Stimulated activated CD8-positive, alpha-beta memory T cell treated with anti-CD3 and anti-CD28 coated beads, Interleukin-2, amount 100 ng/mL, for 48 hours (primary cell): ENCODE data around the gene GOLIM4.
A peak's percentile ranks its signal among the peaks of the same experiment; 100 is the strongest.
"Not testable (repeated sequence)": the region's sequence is repeated elsewhere in the genome, so short reads cannot be mapped to it uniquely, and the experiment has no call there.

ENCODE experiments used
- DNase-seq, 2 donors: peaks; one replicate each; pipeline ENCODE4 v3.0.0-alpha.2; 2020; ENCODE audit warnings: low read depth in 2 of 2

The GOLIM4 gene, protein sequence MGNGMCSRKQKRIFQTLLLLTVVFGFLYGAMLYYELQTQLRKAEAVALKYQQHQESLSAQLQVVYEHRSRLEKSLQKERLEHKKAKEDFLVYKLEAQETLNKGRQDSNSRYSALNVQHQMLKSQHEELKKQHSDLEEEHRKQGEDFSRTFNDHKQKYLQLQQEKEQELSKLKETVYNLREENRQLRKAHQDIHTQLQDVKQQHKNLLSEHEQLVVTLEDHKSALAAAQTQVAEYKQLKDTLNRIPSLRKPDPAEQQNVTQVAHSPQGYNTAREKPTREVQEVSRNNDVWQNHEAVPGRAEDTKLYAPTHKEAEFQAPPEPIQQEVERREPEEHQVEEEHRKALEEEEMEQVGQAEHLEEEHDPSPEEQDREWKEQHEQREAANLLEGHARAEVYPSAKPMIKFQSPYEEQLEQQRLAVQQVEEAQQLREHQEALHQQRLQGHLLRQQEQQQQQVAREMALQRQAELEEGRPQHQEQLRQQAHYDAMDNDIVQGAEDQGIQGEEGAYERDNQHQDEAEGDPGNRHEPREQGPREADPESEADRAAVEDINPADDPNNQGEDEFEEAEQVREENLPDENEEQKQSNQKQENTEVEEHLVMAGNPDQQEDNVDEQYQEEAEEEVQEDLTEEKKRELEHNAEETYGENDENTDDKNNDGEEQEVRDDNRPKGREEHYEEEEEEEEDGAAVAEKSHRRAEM

DNA sequence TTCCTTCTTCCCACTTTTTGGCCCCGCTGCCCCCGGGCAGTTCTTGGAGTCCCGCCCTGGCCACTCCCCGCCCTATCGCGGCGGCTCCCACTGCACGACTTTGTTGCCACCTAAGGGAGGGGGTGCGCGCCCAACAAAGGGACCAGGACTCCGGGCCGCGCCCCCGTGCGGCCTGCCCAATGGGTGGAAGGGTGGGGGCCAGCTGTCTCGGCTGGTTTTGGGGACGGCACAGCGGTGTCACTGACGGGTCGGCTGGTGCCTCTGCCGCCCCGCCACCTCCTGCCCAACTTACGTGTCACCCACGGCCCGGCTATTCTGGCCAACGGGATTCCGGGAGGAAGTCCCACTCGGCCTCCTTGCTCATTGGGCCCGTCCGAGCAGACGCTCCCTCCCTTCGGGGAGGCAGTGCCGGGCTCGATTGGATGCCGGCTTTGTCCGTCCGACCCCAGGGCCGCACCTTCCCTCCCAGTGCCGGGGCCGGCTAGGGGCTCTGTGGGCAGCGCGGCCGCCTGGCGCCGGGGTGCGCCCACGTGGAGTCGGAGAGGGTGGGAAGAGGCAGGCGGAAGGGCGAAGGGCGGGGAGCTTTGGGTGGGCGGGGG is at the start of gene GOLIM4:
GOLIM4 (minus strand) TSS at position 314 of the 599 bp plus-strand sequence. CDS start 639 bp downstream, outside the sequence.
- DNase-seq = peak; percentile 51 to 68

DNA sequence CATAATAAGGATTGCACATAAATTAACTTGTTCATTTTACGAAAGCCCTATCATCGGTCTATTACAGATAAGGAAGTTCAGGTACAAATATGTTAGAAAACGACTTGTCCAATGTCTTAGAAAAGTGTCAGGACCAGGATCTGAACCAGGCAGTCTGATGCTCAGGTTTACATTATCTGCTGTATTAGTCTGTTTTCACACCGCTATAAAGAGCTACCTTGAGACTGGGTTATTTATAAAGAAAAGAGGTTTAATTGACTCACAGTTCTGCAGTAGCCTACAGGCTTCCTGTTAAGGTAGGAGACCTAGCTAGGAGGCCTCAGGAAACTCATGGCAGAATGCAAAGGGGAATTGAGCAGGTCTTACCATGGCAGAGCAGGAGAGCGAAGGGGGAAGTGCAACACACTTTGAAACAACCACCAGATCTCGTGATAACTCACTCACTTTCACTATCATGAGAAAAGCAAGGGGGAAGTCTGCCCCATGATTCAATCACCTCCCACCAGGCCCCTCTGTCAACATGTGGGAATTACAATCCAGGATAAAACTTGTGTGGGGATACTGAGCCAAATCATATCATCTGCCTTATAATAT is 45.8 kb upstream of the GOLIM4 start:
- DNase-seq = no peak

DNA sequence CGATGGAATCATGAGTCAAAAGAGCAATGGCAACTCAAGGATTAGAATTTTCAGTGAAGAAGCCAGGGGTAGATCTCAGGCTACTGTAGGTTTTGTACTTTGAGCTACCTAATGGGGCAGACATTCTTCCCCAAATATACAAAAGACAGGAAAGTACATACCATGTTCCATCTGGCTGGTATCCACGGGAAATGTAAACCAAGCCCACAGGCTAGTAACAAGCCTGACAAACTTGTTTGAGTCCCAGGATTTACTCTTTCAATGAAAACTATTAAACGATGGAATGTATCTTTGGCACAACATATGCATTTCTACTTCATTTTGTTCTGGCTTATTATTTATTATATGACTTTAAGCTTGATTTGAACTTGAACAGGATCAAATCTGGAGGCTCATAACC is 44.2 kb upstream of the GOLIM4 start:
- no peak for DNase-seq

DNA sequence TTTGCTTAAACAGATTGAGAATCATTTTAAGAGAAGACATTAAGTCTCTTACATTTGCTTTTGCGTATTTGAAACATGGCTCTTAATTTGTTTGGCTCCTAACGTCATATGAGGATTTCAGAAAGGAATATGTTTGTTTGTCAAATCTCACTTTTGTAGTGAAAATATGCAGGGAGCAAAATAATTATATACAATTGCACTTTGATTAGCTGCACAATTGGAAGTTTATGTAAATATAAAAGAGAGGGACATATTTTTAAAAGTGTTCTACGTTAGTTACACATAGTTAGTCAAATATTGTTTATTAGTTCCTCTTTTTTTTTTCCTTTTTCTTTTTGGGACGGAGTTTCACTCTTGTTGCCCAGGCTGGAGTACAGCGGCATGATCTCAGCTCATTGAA is 42.7 kb upstream of the GOLIM4 start:
- DNase-seq = no peak

DNA sequence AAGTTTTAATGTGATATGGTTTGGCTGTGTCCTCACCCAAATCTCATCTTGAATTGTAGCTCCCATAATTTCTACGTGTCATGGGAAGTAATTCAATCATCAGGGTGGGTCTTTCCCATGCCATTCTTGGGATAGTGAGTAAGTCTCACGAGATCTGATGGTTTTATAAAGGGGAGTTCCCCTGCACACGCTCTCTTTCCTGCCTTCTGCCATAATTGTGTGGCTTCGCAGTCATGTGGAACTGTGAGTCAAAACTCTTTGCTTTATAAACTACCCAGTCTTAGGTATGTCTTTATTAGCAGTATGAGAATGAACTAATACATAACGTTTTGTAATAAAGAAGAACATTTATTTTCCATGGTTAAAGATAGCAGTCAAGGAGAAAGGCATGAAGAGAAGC is 39.2 kb upstream of the GOLIM4 start:
- no peak for DNase-seq

DNA sequence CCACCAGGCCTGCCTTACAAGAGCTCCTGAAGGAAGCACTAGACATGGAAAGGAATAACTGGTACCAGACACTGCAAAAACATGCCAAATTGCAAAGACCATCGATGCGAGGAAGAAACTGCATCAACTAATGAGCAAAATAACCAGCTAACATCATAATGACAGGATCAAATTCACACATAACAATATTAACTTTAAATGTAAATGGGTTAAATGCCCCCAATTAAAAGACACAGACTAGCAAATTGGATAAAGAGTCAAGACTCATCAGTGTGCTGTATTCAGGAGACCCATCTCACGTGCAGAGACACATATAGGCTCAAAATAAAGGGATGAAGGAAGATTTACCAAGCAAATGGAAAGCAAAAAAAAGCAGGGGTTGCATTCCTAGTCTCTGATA is 34.5 kb upstream of the GOLIM4 start:
- DNase-seq = not testable (repeated sequence)

DNA sequence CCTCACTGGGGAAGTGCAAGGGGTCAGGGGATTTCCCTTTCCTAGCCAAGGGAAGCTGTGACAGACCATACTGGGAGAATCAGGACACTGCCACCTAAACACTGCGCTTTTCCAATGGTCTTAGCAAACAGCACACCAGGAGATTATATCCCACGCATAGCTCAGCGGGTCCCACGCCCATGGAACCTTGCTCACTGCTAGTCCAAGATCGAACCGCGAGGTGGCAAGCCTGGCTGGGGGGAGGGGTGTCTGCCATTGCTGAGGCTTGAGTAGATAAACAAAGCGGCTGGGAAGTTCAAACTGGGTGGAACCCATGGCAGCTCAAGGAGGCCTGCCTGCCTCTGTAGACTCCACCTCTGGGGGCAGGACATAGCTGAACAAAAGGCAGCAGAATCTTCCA is 32.7 kb upstream of the GOLIM4 start:
- not testable (repeated sequence) for DNase-seq

DNA sequence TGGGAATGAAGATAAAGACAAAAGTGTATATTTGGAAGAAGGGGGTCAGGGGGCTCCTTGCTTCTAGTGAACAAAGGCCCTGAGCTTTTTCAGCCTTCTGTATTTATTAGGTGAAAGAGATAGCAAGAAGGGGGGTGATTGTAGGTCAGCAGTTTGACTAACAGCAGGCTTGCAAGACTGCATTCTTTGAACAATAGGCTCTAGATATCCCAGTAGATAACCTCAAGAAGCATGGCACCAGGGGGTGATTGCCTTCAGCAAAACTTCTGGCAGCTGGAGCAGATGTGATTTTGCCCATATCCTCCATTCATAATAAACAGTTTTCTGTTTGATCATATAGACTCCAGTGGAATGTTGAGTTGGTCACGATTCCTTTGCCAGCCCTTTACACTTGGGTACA is 31.7 kb upstream of the GOLIM4 start:
- DNase-seq = no peak

DNA sequence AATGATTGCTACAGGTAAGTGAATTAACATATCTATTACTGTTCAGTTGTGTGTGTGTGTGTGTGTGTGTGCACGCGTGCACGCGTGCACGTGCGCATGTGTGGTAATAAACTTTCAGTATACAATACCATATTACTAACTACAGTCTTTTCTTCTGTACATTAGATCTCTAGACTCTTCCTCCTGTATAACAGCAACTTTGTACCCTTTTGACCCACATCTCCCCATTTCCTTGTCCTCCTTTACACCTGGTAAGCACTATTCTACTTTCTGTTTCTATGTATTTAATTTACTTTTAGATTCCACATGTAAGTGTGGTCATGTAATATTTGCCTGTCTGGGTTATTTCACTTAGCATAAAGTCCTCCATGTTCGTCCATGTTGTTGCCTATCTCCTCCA is 29.1 kb upstream of the GOLIM4 start:
- no peak for DNase-seq

DNA sequence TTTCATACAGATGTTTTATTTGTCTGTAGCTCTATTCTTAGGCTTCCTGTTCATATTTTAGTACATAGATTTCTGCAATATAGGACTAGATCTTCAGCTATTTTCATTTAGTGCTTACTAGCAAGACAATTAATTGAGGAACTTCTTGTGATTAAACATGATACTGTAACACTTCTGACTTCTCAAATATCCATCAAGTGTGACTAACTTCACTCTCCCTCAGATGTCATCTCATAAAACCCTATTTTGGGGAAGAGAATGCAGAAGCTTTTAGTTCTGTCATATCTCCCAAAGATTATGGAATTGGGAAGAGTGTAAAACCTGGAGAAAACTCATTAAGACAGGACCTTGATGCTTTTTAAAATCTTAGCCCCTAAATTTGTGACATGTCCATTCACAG is 28.6 kb upstream of the GOLIM4 start:
- DNase-seq = no peak

DNA sequence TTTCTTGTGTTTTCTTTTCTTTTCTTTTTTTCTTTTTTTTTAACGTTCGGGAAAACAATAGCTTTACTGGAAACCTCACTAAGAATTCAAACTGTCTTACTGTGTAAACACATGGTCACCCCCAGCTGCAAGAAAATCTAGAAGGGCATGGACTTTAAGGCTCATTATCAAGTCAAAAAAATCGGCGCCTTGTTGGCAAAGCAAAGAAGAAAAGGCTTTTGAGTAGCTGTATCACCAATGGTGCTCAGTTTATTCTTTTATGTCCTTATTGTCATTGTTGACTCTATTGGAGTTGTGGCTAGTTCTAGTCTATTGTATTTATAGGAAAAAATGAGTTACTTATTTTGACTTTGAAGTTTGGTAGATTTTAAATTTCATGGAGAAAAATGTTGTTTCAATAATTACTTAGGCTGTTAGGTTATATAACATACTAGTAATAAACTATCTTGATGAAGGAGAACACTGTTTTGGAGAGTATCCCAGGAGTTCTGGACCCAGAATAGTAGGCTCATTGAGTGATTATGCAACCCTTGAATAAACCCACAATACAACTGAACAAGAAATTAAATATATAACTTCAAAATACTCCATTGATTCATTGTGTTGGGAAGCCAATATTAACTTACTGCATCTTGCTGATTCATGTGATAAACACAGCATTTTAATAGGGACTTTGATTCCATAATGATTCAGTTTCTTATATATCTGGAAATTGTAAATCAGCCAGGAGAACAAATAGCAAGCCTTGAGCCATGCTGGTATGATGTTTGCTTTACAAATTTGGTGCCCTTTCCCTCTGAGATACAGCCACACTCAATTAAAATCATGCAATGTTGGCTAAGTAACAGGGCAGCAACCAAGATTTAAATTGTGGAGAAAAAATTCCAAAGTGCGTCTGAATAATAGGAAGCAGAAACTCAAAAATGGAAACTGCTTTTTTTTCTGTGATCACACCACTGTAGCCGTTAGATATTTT is 27.8 kb upstream of the GOLIM4 start:
- DNase-seq = no peak

DNA sequence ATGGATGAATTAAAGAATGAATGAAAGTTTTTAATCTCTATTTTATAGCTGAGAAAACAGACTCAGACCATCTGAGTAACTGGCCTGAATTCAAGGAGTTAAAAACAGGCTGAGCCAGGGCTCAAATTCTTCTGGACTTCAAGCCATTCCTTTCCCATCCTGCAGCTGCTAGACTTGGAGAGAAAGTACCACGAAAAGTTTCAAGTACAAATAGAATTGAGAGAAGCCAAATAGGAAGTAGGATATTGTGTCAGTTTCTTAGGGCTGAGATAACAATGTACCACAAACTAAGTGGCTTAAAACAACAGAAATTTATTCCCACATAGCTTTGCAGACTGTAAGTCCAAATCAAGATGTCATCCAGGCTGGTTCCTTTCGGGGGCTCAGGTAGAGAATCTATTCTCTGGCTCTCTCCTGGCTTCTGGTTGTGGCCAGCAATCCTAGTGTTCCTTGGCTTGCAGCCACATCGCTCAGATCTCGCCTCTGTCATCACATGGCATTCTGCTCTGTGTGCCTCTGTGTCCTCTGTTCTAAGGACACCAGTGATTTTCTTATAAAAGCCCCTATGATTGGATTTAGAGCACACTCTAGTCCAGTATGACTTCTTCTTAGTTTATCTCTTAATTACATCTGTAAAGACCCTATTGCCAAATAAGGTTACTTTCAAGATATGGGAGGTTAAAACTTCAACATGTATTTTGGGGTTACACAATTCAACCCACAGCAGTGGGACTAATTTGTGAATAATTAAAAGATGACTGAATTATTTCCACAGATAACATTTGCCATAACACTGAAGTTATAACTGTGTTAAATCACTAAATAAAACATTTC is 25.7 kb upstream of the GOLIM4 start:
- no peak for DNase-seq

DNA sequence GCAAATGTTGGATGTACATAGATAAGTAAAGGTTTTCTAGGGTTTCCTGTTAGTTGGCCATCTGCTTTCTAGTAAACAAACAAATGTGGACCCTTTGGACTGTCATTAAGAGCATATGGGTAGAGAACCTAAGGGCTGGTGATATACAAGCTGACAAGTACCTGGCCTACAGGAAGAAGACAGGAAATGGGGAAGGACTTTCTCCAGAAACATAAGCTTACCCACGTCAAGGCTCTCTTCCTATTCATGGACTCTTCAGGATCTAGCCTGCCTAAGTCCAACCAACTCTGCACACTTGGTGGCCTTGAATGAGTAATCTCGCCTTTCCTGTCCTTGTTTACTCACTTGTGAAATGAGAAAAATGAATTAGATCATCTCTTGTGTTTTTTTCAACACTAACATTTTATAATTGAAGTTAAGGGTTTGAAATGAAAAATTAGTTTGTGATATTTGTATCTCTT is 22.2 kb upstream of the GOLIM4 start:
- DNase-seq = no peak

DNA sequence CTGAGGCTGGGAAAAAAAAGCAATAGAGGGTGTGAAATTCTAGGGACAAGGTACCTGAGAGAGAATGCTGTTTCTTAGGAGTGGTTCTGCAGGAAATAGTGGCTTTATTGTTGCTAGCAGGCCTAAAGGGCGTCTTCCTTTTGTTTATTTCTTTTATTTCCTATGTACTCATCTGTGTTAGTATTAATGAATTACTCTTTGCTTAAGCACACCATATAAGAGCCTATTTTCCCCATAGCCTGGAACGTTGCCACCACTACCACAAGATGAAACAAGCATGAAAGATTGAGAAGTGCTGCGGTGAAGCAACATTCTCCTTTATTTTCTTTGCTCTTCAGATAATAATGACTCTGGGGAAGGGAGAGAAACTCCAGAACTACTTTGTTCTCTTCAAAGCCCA is 21.3 kb upstream of the GOLIM4 start:
- no peak for DNase-seq

DNA sequence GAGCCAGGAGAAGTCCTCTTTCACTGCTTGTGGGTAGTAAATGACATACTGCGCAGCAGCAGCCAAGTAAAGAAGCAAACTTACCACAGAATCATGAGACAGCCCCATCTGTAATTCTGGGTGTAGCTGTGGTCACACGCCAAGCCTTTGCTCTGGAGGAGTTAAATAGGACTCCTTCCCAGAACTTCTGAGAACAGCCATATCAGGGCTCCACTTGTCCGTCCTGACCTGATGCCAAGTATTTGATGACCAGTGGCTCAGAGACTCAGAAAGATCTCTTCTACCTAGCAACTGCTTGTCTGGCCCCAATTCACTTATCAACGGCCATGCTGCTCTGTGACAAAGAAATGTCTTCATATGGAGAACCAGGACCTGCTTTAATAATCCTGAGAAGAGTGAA is 20.6 kb upstream of the GOLIM4 start:
- DNase-seq = no peak

DNA sequence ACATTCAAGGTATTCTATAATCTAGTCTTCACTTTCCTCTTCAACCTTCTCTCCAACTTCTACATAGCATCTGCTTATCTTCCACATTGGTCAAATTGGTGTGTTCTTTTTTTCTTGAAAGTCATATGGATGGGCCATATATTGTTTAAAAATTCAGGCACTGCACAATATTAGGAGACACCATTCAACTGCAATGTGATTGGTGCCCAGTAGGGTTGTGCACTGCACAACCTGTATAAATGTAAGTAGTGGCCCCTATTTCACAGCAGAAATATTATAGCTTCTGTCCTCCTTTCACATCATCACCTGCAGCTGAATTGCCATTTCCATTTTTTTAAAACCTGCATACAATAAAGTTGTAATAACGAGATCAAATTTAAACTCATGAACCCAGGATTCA is 18.1 kb upstream of the GOLIM4 start:
- DNase-seq = no peak

DNA sequence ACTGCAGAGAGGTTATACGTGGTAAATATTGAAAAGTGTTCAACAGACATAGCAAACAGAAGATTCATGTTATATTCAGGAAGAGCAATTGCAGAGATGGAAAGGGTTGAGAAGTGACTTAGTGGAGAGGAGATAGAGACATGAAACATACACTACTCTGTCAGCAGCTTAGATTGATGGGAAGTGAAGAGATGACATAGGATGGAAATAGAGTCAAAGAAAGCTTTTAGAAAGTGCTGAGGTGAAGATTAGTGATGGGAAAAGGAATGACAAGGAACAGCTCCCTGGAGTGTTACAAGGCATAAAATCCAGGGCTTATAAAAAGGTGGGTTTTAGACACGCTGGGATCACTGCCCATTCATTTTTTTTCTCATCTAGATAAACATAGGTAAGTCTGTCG is 17.2 kb upstream of the GOLIM4 start:
- DNase-seq = no peak

DNA sequence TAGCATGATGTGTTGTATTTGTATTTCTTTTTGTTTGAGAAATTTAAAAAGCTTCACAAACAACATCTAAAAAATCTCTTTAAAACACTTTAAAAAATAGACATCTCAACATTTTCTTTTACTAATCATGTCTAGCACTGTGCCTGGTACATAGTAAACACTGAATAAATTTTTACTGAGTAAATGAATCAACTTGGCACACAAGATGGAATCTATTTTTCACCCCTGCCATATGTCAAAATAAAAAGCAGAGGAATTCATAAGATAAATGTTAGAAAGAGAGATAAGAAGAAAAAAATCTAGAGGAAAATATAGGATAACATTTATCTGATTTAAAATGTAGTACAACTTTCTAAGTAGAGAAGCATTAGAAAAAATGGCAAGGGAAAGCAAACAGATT is 8.6 kb upstream of the GOLIM4 start:
- no peak for DNase-seq

DNA sequence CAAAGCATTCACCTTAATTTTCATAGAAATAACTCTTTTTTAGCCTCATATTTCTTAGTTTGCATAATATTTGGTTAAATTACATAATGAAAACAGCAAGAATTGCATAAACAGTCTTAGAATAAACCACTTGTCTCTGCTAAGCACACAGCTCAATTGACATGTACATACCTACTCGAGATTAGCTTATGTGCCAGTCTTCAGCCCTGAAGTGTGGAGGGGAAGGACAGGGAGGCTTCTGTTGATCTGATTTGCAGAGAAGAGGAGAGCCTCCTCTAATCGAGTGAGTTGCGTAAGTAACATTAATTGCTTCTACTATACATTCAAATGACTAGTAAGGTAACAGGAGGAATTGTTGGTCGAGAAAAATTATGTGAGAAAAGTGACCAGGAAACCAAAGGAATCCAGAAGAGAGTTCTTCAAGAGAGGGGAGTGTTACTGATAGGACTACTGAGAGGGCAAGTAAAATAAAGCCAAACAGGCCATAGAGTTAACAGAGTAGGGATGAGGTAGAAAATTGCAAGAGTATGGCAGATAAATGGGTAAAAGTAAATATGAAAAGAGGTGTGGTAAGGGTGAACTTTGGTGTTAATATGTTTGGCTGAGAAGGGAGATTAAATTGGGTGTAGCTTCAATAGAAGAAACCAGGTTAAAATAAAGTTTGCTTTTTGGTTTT is 7.1 kb upstream of the GOLIM4 start:
- DNase-seq = no peak
